OCI-M2 (cell line): Measurements from ENCODE around the gene AMBP.

ENCODE experiments used
- DNase-seq: peaks from one replicate; lab custom pipeline; 2025; ENCODE audit not compliant: unreplicated experiment; lab: John Stamatoyannopoulos, UW

AMBP gene

GRCh38 chr9:114012126-114012525 lies 66.0 kb downstream of the AMBP start:
- DNase-seq: no peak

DNA sequence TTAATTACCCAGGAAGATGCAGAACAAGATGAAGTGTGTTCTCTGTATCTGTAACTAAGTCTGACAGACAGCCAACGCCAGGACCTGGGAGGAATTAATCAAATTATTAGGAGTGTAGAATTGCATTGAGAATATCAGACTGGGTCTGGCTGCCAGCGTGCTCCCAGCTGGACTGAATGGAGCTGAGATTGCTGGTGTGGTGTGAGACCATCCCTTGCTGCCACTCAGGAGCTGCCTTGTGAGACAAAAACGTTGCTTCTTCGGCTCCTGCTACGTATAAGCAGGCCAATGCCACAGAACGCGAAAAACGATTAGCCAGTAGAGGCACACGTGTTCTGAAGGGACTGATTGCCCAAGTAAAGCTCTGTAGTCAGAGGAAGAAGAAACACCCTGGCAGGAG lies 66.8 kb downstream of the AMBP start:
- no peak for DNase-seq
